ENCODE measurements around the gene S1PR5. TPM values are rescaled to one million over a fixed set of nuclear protein-coding genes. Genes with fewer than 3 reads are reported as not detected.

The S1PR5 gene
- total and polyA plus RNA-seq, 2 of the 8 experiments (the other 6 are each of a cell fraction or from before 2014, with no cell fraction given): 2.4 to 8.6 TPM

- TF ChIP-seq CTCF (IDR thresholded peaks at IDR 0.05; ENCODE audit: control extremely low read depth in 1 of 3, insufficient read depth in 1 of 3, low read depth in 1 of 3, low read length in 3 of 3) (no peak), BACH1 (IDR thresholded peaks at IDR 0.05; ENCODE audit: low read length) (no peak)
Observed at GRCh38 chr19:10537668-10538067, 20.4 kb upstream of the S1PR5 start (continued).

Data from H1 (cell line).